ENCODE results near the gene RCC2.

The RCC2 gene

GRCh38 chr1:17370618-17371017 lies 68.9 kb downstream of the RCC2 start:
- no peak for DNase-seq

DNA sequence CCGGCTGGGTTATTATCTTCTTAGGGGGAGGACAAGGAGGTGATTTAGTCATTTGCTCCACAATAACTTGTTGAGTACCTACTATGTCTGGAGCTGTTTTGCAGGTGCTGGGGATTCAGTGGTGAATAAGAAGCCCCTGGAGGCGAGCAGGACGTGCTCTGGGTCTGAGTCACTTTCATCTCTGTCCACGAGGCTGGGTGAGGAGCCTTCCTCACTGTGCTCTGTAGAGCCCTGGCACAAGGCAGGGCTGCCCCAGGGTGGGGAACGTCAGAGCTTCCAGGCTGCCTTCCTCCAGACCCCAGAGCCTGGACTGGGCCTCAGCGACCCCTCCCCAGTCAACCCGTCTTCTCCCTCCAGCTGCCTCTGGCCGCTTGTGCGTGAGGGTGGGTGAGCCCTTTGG lies 70.0 kb downstream of the RCC2 start:
- DNase-seq, result no peak

DNA sequence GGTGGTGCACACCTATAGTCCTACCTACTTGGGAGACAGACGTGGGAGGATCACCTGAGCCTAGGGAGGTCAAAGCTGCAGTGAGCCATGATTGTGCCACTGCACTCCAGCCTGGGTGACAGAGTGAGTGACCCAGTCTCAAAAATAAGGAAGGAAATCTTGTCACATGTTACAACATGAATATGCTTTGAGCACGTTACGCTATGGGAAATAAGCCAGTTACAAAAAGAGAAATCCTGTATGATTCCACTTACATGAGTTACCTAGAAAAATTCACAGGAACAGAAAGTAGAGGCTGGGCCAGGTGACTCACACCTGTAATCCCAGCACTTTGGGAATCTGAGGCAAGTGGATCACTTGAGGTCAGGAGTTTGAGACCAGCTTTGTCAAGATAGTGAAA lies 74.2 kb downstream of the RCC2 start:
- DNase-seq, result no peak

- no peak for DNase-seq
Measured at GRCh38 chr1:17363771-17364170, 75.7 kb downstream of the RCC2 start.

DNA sequence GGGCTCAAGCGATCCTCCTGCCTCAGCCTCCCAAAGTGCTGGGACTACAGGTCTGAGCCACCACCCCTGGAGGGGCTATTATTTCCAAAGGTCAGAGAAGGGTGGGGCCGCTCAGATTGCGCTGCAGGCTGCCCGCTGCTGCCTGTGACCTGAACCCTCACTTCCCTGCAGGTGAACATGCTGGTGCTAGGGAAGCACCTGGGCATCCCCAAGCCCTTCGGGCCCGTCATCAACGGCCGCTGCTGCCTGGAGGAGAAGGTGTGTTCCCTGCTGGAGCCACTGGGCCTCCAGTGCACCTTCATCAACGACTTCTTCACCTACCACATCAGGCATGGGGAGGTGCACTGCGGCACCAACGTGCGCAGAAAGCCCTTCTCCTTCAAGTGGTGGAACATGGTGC lies 76.1 kb downstream of the RCC2 start:
- no peak for DNase-seq

DNA sequence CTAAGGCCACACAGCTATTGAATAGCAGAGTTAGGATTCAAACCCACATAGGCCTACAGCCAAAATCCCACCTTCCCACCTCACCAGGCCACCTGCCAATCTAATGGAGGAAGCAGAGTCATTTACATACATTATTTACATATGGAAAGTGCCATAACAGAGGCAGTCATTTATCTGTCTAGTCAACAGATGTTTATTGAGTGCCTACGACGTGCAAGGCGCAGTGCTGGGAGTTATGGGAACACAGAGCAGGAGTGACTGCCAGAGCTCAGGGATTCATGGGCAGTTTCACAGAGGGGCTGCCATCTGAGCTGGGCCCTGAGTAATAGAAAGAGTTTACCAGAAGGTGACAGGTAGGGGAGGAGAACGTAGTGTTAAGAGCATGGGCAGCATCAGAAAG lies 77.8 kb downstream of the RCC2 start:
- no peak for DNase-seq

- no peak for DNase-seq
Measured at GRCh38 chr1:17360272-17360956, 79.1 kb downstream of the RCC2 start.

GRCh38 chr1:17359808-17360207 lies 79.7 kb downstream of the RCC2 start:
- DNase-seq, result no peak

- DNase-seq, result no peak
Measured at GRCh38 chr1:17359031-17359430, 80.4 kb downstream of the RCC2 start.

GRCh38 chr1:17358557-17358956 lies 80.9 kb downstream of the RCC2 start:
- DNase-seq, result no peak

All from cerebellar nuclear complex (tissue), 1 donor.